ENCODE results near the gene TANC1. TPM values are rescaled to one million over a fixed set of nuclear protein-coding genes. Genes with fewer than 3 reads are reported as not detected.

The TANC1 gene
- total and polyA plus RNA-seq, 2 donors (not counting 3 experiments of a cell fraction or from before 2014, with no cell fraction given) = 58.9 to 99.4 TPM

GRCh38 chr2:159218389-159218788 is 249.9 kb downstream of the TANC1 start:
- Histone ChIP-seq H2AFZ (ENCODE audit: low read depth, low read length) (no peak overlapping the region), H3K27me3 (ENCODE audit: control insufficient read depth in 2 of 2, insufficient read depth in 2 of 2, low read length in 2 of 2) (no peaks in the 10 kb centered on the region), H3K27ac (ENCODE audit: insufficient read depth, low read depth, low read length) (no peak overlapping the region), H3K9me3 (replicated peaks; ENCODE audit: control insufficient read depth, insufficient read depth, low read length) (no peaks in the 10 kb centered on the region), H3K9me1 (replicated peaks; ENCODE audit: control insufficient read depth, extremely low read depth, insufficient read depth, low read length) (no peaks in the 10 kb centered on the region), H3K36me3 (ENCODE audit: control insufficient read depth in 2 of 2, extremely low read depth in 1 of 2, insufficient read depth in 2 of 2, low read length in 2 of 2) (peaks cover 25 to 56% of the 10 kb centered on the region in 2 experiments), H3K4me3 (replicated peaks in 1 of 3; ENCODE audit: insufficient read depth in 1 of 3, low read depth in 1 of 3, low read length in 3 of 3) (no peak overlapping the region), H3K79me2 (ENCODE audit: control insufficient read depth, insufficient read depth, low read length) (no peaks in the 10 kb centered on the region), H3K4me2 (ENCODE audit: insufficient read depth, low read length) (no peak overlapping the region), H3K9ac (replicated peaks; ENCODE audit: extremely low read depth, insufficient read depth, low read length) (no peak overlapping the region), H4K20me1 (replicated peaks; ENCODE audit: control insufficient read depth, extremely low read depth, insufficient read depth, low read length) (no peaks in the 10 kb centered on the region), H3K4me1 (ENCODE audit: control insufficient read depth, extremely low read depth, insufficient read depth, low read length) (no peaks in the 10 kb centered on the region)
- dilution Hi-C loops (cut with MboI; ENCODE audit: extremely low pct_ligation_motif_present, low sequenced_read_pairs) = no loop called here
- FAIRE-seq = no peak
- CTCF ChIA-PET = no interaction called here
- BruUV-seq (replicated peaks) = no TSS peak
- intact Hi-C loops (cut with micrococcal nuclease) = no loop called here
- POLR2A ChIA-PET = no interaction called here
- TF ChIP-seq POLR2AphosphoS5 (IDR thresholded peaks at IDR 0.05; ENCODE audit: insufficient read depth, low read depth, low read length) (no peak), EZH2 (IDR thresholded peaks at IDR 0.05; ENCODE audit: borderline replicate concordance, low read depth, low read length, severe bottlenecking) (no peak), GATA2 (IDR thresholded peaks at IDR 0.05; ENCODE audit: insufficient read depth, insufficient read length, low read depth, low read length) (no peak)
- no peak for DNase-seq (ENCODE audit: low read depth, low spot score)

GRCh38 chr2:159219394-159219998 is 251.1 kb downstream of the TANC1 start:
- CTCF ChIA-PET = no interaction called here
- no TSS peak for BruUV-seq (replicated peaks)
- dilution Hi-C loops (cut with MboI; ENCODE audit: extremely low pct_ligation_motif_present, low sequenced_read_pairs) (no loop called here), intact Hi-C loops (cut with micrococcal nuclease) (no loop called here)
- H3K4me3 ChIP-seq (replicated peaks in 1 of 3; ENCODE audit: insufficient read depth in 1 of 3, low read depth in 1 of 3, low read length in 3 of 3) = no peak overlapping the region
- H3K4me1 ChIP-seq (ENCODE audit: control insufficient read depth, extremely low read depth, insufficient read depth, low read length) = peaks cover 4% of the 10 kb centered on the region
- H3K9ac ChIP-seq (replicated peaks; ENCODE audit: extremely low read depth, insufficient read depth, low read length) = no peak overlapping the region
- no peaks in the 10 kb centered on the region for H3K79me2 ChIP-seq (ENCODE audit: control insufficient read depth, insufficient read depth, low read length)
- no peak for DNase-seq (ENCODE audit: low read depth, low spot score)
- POLR2A ChIA-PET = no interaction called here
- H3K9me3 ChIP-seq (replicated peaks; ENCODE audit: control insufficient read depth, insufficient read depth, low read length) = no peaks in the 10 kb centered on the region
- H3K9me1 ChIP-seq (replicated peaks; ENCODE audit: control insufficient read depth, extremely low read depth, insufficient read depth, low read length) = no peaks in the 10 kb centered on the region
- H3K36me3 ChIP-seq (ENCODE audit: control insufficient read depth in 2 of 2, extremely low read depth in 1 of 2, insufficient read depth in 2 of 2, low read length in 2 of 2) = peaks cover 30 to 62% of the 10 kb centered on the region in 2 experiments
- no peaks in the 10 kb centered on the region for H3K27me3 ChIP-seq (ENCODE audit: control insufficient read depth in 2 of 2, insufficient read depth in 2 of 2, low read length in 2 of 2)
- H4K20me1 ChIP-seq (replicated peaks; ENCODE audit: control insufficient read depth, extremely low read depth, insufficient read depth, low read length) = no peaks in the 10 kb centered on the region
- no peak for FAIRE-seq
- no peak for TF ChIP-seq FOS (IDR thresholded peaks at IDR 0.05; ENCODE audit: borderline replicate concordance, insufficient read depth, low read length)
- TF ChIP-seq EZH2 (IDR thresholded peaks at IDR 0.05; ENCODE audit: borderline replicate concordance, low read depth, low read length, severe bottlenecking) = no peak
- TF ChIP-seq POLR2A (IDR thresholded peaks at IDR 0.05; ENCODE audit: low read depth, low read length) = no peak
- TF ChIP-seq MAX (IDR thresholded peaks at IDR 0.05; ENCODE audit: insufficient read depth, insufficient read length) = no peak
- no peak for TF ChIP-seq POLR2AphosphoS5 (IDR thresholded peaks at IDR 0.05; ENCODE audit: insufficient read depth, low read depth, low read length)
- no peak overlapping the region for H3K27ac ChIP-seq (ENCODE audit: insufficient read depth, low read depth, low read length)
- no peak overlapping the region for H2AFZ ChIP-seq (ENCODE audit: low read depth, low read length)
- no peak overlapping the region for H3K4me2 ChIP-seq (ENCODE audit: insufficient read depth, low read length)
